Subcutaneous adipose tissue (tissue), 4 donors: ENCODE data around the gene CDK5RAP2. TPM values are rescaled to one million over a fixed set of nuclear protein-coding genes. Genes with fewer than 3 reads are reported as not detected.

ENCODE experiments used
- total RNA-seq, 4 donors: library from RNA; depleted of rRNA; stranded (reverse); fragments of >200 nt; gene quantifications; one replicate each; pipeline ENCODE4 v1.1.0, GENCODE V29; 2016
- TF ChIP-seq, protein P1 (sequence below): fragments of 450-650 bp; IDR thresholded peaks from one replicate; pipeline ENCODE4 v1.5.1; 2016; ENCODE audit warnings: low read depth, mild to moderate bottlenecking, control low read depth, antibody characterized with exemption, moderate library complexity

The CDK5RAP2 gene
- total RNA-seq, 4 donors from 2014 or later: 27.9 to 52.2 (median 38.2) TPM

DNA sequence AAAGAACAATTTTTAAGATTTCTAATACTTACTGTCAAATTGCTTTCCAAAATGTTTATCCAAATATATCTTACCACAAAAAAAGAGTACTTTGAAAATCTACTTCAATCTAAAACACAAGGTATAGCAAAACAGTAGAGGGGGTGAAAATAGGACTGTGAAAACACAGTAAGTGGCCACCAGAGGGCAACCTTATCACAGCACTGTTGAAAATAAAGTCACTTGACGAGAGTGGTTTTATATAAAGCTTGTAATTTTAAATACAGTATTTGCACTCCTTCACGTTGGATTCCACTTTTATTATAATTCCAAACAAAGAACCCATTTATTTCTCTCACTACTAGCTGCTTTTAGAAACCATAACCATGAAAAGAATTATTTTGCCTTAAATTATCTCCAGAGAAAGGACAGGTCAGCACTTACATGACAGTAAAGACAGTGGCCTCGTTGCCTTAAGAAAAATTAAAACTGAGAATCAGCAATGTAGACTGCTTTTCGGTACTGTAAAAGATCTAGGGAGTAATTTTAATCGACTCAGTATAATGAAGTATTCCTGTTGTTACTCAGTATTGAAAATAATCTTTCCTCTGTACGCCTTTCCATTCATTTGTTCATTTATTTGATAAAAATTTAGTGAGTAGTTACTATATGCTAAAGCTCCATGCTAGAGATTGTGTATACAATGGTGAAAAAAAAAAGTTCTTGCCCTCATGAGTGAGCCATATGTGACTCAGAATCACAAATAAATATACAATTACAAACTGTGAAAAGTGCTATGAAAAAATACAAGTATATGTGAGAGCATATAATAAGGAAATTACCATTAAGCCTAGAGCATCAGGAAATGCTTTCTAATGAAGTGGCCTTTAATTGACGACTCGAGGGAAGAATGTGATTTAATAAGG lies 40.0 kb upstream of the CDK5RAP2 start:
- TF ChIP-seq, protein P1, sequence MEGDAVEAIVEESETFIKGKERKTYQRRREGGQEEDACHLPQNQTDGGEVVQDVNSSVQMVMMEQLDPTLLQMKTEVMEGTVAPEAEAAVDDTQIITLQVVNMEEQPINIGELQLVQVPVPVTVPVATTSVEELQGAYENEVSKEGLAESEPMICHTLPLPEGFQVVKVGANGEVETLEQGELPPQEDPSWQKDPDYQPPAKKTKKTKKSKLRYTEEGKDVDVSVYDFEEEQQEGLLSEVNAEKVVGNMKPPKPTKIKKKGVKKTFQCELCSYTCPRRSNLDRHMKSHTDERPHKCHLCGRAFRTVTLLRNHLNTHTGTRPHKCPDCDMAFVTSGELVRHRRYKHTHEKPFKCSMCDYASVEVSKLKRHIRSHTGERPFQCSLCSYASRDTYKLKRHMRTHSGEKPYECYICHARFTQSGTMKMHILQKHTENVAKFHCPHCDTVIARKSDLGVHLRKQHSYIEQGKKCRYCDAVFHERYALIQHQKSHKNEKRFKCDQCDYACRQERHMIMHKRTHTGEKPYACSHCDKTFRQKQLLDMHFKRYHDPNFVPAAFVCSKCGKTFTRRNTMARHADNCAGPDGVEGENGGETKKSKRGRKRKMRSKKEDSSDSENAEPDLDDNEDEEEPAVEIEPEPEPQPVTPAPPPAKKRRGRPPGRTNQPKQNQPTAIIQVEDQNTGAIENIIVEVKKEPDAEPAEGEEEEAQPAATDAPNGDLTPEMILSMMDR: no peak

DNA sequence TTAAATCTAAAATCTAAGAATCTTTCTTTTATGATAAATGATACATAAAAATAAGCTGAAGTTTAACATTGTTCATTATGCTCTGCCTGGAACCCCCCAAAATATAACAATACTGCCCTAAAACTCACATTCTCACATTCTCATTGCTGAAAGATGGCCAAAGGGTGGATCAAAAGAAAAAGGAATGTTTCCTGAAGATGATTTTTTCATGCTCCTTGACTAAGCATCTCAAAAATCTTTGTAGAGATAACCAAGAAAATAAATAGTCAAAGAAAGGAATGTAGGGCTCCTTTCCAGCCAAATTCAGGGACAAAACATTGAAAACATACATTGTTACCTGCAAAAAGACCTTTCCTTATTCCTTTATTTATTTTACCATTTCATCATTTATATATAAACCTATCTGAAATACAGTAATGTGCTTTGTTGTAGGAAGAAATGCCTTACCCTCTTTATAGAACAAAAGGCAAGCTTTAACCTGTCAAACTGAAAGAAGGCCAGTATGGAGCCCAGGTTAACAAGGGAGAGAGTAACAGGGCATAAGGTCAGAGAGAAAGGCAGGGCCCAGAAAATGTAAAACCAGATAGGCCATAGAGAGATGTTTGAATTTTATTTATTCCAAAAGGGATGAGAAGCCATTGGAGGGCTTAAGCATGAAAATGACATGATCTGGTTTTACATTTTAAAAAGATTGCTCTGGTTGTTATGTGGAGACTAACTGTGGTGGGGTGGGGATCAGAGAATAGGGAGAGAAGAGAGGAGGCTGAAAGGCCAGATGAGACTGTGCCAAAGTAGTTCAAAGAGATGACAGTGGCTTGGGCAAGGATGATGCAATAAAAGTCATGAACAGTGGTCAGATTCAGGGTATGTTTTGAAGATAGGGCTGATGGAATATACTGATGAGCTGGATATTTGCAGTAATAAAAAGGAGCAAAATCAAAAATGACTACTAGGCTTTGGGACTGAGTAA lies 37.3 kb upstream of the CDK5RAP2 start:
- TF ChIP-seq, protein P1: no peak

DNA sequence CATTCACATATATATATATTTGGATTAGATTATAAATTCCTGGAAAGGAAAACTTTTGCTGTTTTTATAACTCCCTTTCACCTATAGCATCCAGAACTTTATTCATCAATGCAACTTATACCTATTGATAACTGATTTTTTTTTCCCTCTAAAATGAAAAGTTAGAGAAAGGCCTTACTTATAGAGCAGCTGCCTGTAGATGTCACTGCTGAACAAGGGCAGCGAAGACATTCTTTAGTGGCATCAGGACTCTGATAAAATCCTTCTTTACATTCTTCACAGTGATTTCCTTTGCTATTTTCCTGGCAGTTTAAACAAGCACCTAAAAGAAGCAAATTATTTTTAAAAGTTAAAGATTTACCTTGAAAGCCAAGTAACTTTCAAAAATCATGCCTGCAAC lies 32.3 kb upstream of the CDK5RAP2 start:
- TF ChIP-seq, protein P1: no peak

DNA sequence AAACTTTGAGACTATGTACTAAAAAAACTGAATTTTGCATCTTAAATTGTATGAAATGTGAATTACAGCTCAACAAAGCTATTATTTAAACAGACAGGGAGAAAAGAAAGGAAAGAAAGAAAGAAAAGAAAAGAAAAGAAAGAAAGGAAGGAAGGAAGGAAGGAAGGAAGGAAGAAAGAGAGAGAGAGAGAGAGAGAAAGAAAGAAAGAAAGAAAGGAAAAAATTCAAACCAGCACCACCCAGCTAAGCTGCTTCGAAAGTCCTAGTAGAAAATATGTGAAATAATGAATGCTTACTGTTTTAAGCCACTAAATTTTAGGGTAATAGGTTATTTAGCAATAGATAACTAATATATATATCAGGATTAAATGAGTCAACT lies 31.7 kb upstream of the CDK5RAP2 start:
- TF ChIP-seq, protein P1: no peak

DNA sequence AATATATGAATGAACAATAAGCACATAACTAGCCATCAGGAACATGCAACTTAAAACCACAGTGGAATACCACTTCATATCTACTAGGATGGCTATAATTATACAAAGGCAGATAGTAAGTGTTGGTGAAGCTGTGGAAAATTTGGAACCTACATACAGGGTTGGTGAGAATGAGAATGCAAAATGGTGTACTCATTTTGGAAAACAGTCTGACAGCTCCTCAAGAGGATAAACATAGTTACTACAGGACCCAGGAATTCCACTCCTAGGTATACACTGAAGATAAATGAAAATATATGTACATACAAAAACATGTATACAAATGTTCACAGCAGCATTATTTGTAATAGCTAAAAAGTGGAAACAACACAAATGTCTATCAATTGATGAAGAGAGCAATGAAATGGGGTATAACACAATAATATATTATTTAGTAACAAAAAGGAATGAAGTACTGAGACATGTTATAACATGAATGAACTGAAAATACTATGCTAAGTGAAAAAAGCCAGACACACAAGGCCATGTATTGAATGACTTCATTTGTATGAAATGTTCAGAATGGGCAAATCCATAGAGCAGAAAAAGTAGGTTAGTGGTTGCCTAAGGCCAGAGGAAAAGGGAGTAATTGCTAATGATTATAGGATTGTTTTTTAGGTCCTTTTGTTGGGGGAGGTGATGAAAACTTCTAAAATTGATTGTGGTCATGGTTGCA lies 31.2 kb upstream of the CDK5RAP2 start:
- TF ChIP-seq, protein P1: no peak

DNA sequence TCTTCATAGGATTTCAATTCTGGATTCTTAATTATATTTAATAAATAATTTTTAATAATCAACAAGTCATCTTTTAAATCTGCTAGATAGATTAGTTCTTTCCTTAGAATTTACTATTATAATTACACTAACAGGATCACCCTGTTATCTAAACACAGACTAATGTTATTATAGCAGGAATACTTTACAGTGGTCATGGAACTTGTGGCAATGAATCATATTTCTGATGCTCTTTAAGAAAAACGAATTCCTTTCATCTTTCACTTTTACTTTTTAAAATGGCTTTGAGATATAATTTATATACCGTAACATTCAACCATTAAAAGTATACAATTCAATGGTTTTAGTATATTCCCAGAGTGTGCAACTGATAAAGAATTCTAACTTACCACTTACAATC lies 29.7 kb upstream of the CDK5RAP2 start:
- TF ChIP-seq, protein P1: no peak
